GM13977 (cell line): ENCODE results near the gene AQP7.

ENCODE experiments used
- DNase-seq: peaks from one replicate; pipeline ENCODE4 v3.0.0; 2012; ENCODE audit warnings: low spot score
- CTCF ChIP-seq: IDR thresholded peaks from 2 replicates; pipeline ENCODE4 v1.5.1; 2012; ENCODE audit warnings: mild to moderate bottlenecking, control low read depth; ENCODE audit not compliant: insufficient read depth; ENCODE audit errors: extremely low read depth, missing control alignments
- in situ Hi-C: fragments of 300-500 bp; cut with MboI; formaldehyde crosslinking; loops from one replicate; pipeline ENCODE4 v1.12.0; 2022; ENCODE audit warnings: low sequenced_read_pairs, low pct_unique_long_range_greater_than_20kb, mixed read lengths, inconsistent platforms; ENCODE audit not compliant: unreplicated experiment

AQP7 gene

GRCh38 chr9:33445389-33446239 lies 43.2 kb upstream of the AQP7 start:
- no peak for TF ChIP-seq CTCF
- no peak for DNase-seq

GRCh38 chr9:33443464-33444154 lies 41.2 kb upstream of the AQP7 start:
- no peak for TF ChIP-seq CTCF
- in situ Hi-C loops: no loop called here
- no peak for DNase-seq

More at GRCh38 chr9:33445389-33446239, 43.2 kb upstream of the AQP7 start:
- in situ Hi-C loops: no loop called here

GRCh38 chr9:33443047-33443446 lies 40.7 kb upstream of the AQP7 start:
- no peak for DNase-seq
- no peak for TF ChIP-seq CTCF
- in situ Hi-C loops: no loop called here

- in situ Hi-C loops: no loop called here
- DNase-seq: no peak
- TF ChIP-seq CTCF: no peak
Observed at GRCh38 chr9:33442125-33442524, 39.8 kb upstream of the AQP7 start.

GRCh38 chr9:33440609-33441008 lies 38.2 kb upstream of the AQP7 start:
- in situ Hi-C loops: no loop called here
- no peak for DNase-seq
- TF ChIP-seq CTCF: no peak

- no peak for DNase-seq
- TF ChIP-seq CTCF: no peak
- in situ Hi-C loops: no loop called here
Observed at GRCh38 chr9:33440204-33440603, 37.8 kb upstream of the AQP7 start.
